IMR-90 (cell line): Measurements from ENCODE around the gene CEACAM1. TPM values are rescaled to one million over a fixed set of nuclear protein-coding genes. Genes with fewer than 3 reads are reported as not detected.

Experiments used
- ATAC-seq: fragments of 200-7000 bp; cut with Tn5 transposase; 2 replicates; pipeline ENCODE4 v1.9.1; 2020; ENCODE audit warnings: low read depth, mild to moderate bottlenecking, moderate library complexity
- BruUV-seq: library from RNA; stranded (reverse); fragments of 400-500 nt; replicated peaks from 2 replicates; lab custom pipeline; 2021; lab: Mats Ljungman, UMichigan
- CTCF ChIA-PET: fragments of 300-600 bp; formaldehyde crosslinking; extraction: SDS; loops from one replicate; lab custom pipeline; 2021; ENCODE audit warnings: antibody characterized with exemption; lab: Yijun Ruan, JAX
- POLR2A ChIA-PET: fragments of 300-600 bp; sonication (Branson Sonifier 250); formaldehyde crosslinking; loops from one replicate; lab custom pipeline; 2022; ENCODE audit warnings: antibody characterized with exemption; ENCODE audit not compliant: unreplicated experiment; lab: Charles Lee
- DNase-seq: peaks from one replicate; pipeline ENCODE4 v3.0.0; 2013
- H2AFZ ChIP-seq: replicated peaks from 2 replicates; pipeline ENCODE3; 2013; ENCODE audit warnings: low read length, mild to moderate bottlenecking; ENCODE audit not compliant: poor library complexity
- H2AK5ac ChIP-seq: 2 replicates; pipeline ENCODE4 v1.6.1; 2013; ENCODE audit warnings: low read depth, low read length, inconsistent platforms
- H2AK9ac ChIP-seq: replicated peaks from 2 replicates; pipeline ENCODE3; 2013; ENCODE audit warnings: mild to moderate bottlenecking, low read depth, low read length, moderate library complexity; ENCODE audit not compliant: poor library complexity
- H2BK120ac ChIP-seq: 2 replicates; pipeline ENCODE4 v1.6.1; 2013; ENCODE audit warnings: low read depth, low read length, inconsistent platforms
- H2BK15ac ChIP-seq: 3 replicates; pipeline ENCODE4 v1.6.1; 2013; ENCODE audit warnings: low read depth, low read length, inconsistent platforms
- H2BK20ac ChIP-seq: 2 replicates; pipeline ENCODE4 v1.6.1; 2013; ENCODE audit warnings: low read depth, mild to moderate bottlenecking, inconsistent platforms, low read length, moderate library complexity
- H2BK5ac ChIP-seq: 2 replicates; pipeline ENCODE4 v1.6.1; 2013; ENCODE audit warnings: mild to moderate bottlenecking, low read depth, low read length, inconsistent platforms; ENCODE audit not compliant: poor library complexity, severe bottlenecking
- H3K14ac ChIP-seq: replicated peaks from 2 replicates; pipeline ENCODE4 v1.6.1; 2013; ENCODE audit warnings: low read depth, low read length, inconsistent platforms
- H3K18ac ChIP-seq: 2 replicates; pipeline ENCODE4 v1.6.1; 2013; ENCODE audit warnings: low read depth, low read length, control low read depth
- H3K23ac ChIP-seq: 2 replicates; pipeline ENCODE4 v1.6.1; 2013; ENCODE audit warnings: low read depth, low read length, inconsistent platforms
- H3K27ac ChIP-seq: 2 replicates; pipeline ENCODE4 v1.5.1; 2013; ENCODE audit warnings: mild to moderate bottlenecking, control low read depth, low read length; ENCODE audit not compliant: insufficient read depth
- H3K27me3 ChIP-seq: 2 replicates; pipeline ENCODE4 v1.6.1; 2013; ENCODE audit warnings: low read length; ENCODE audit not compliant: control insufficient read depth, insufficient read depth
- H3K36me3 ChIP-seq: 2 replicates; pipeline ENCODE4 v1.6.1; 2013; ENCODE audit warnings: low read length, mixed read lengths; ENCODE audit not compliant: control insufficient read depth, insufficient read depth
- H3K4ac ChIP-seq: 2 replicates; pipeline ENCODE4 v1.6.1; 2013; ENCODE audit warnings: low read depth, low read length, inconsistent platforms
- H3K4me1 ChIP-seq: 2 replicates; pipeline ENCODE4 v1.6.1; 2013; ENCODE audit warnings: low read length, mixed read lengths; ENCODE audit not compliant: control insufficient read depth, insufficient read depth
- H3K4me2 ChIP-seq: 2 replicates; pipeline ENCODE4 v1.6.1; 2013; ENCODE audit warnings: low read depth, mild to moderate bottlenecking, control low read depth, low read length, moderate library complexity
- H3K4me3 ChIP-seq: 2 replicates; pipeline ENCODE4 v1.5.1; 2013; ENCODE audit warnings: low read depth, mild to moderate bottlenecking, control low read depth, low read length, moderate library complexity; ENCODE audit not compliant: insufficient read depth
- H3K56ac ChIP-seq: 2 replicates; pipeline ENCODE4 v1.6.1; 2013; ENCODE audit warnings: low read length, inconsistent platforms; ENCODE audit not compliant: insufficient read depth; ENCODE audit errors: extremely low read depth
- H3K79me1 ChIP-seq, 2 experiments: 2 replicates each; pipeline ENCODE4 v1.6.1; 2013; ENCODE audit warnings: low read length in 2 of 2, inconsistent platforms in 1 of 2, low read depth in 1 of 2
- H3K9ac ChIP-seq: 2 replicates; pipeline ENCODE4 v1.6.1; 2013; ENCODE audit warnings: low read depth, low read length, control low read depth
- H3K9me1 ChIP-seq: 2 replicates; pipeline ENCODE4 v1.6.1; 2013; ENCODE audit warnings: low read length, inconsistent platforms; ENCODE audit not compliant: insufficient read depth
- H3K9me3 ChIP-seq: 2 replicates; pipeline ENCODE4 v1.6.1; 2013; ENCODE audit warnings: low read length; ENCODE audit not compliant: control insufficient read depth, insufficient read depth
- H4K20me1 ChIP-seq: 2 replicates; pipeline ENCODE4 v1.6.1; 2013; ENCODE audit warnings: low read length, inconsistent platforms; ENCODE audit not compliant: insufficient read depth
- H4K5ac ChIP-seq: 2 replicates; pipeline ENCODE4 v1.6.1; 2013; ENCODE audit warnings: mild to moderate bottlenecking, low read depth, low read length, control low read depth
- H4K8ac ChIP-seq, 2 experiments: 2 replicates each; pipeline ENCODE4 v1.6.1; 2013; ENCODE audit warnings: low read depth in 2 of 2, low read length in 2 of 2, control low read depth in 1 of 2, inconsistent platforms in 1 of 2
- H4K91ac ChIP-seq: 2 replicates; pipeline ENCODE4 v1.6.1; 2013; ENCODE audit warnings: low read depth, low read length, inconsistent platforms; ENCODE audit not compliant: insufficient read depth
- BHLHE40 ChIP-seq: fragments of 150-350 bp; IDR thresholded peaks from 2 replicates; pipeline ENCODE4 v1.6.1; 2016; ENCODE audit warnings: mild to moderate bottlenecking, low read depth, low read length
- CEBPB ChIP-seq: IDR thresholded peaks from 2 replicates; pipeline ENCODE4 v1.6.1; 2012; ENCODE audit warnings: low read depth, low read length, improper control_type of control experiment
- CHD1 ChIP-seq: IDR thresholded peaks from 2 replicates; pipeline ENCODE4 v1.6.1; 2012; ENCODE audit warnings: low read depth, low read length, improper control_type of control experiment
- FOS ChIP-seq: fragments of 150-350 bp; IDR thresholded peaks from 2 replicates; pipeline ENCODE4 v1.6.1; 2016; ENCODE audit warnings: low read depth, low read length
- MAFK ChIP-seq: IDR thresholded peaks from 2 replicates; pipeline ENCODE4 v1.6.1; 2012; ENCODE audit warnings: low read depth, low read length, improper control_type of control experiment
- MAZ ChIP-seq: IDR thresholded peaks from 2 replicates; pipeline ENCODE4 v1.6.1; 2012; ENCODE audit warnings: low read depth, mild to moderate bottlenecking, low read length, improper control_type of control experiment, moderate library complexity, borderline replicate concordance
- MXI1 ChIP-seq: IDR thresholded peaks from 2 replicates; pipeline ENCODE4 v1.6.1; 2012; ENCODE audit warnings: low read depth, mild to moderate bottlenecking, low read length, moderate library complexity, borderline replicate concordance
- NFE2L2 ChIP-seq: fragments of 150-350 bp; IDR thresholded peaks from 2 replicates; pipeline ENCODE4 v1.6.1; 2016; ENCODE audit warnings: low read depth, mild to moderate bottlenecking, low read length
- POLR2A ChIP-seq: IDR thresholded peaks from 2 replicates; pipeline ENCODE4 v1.6.1; 2012; ENCODE audit warnings: mild to moderate bottlenecking, low read depth, low read length
- RAD21 ChIP-seq: IDR thresholded peaks from 2 replicates; pipeline ENCODE4 v1.6.1; 2012; ENCODE audit warnings: low read length, improper control_type of control experiment
- RCOR1 ChIP-seq: IDR thresholded peaks from 2 replicates; pipeline ENCODE4 v1.6.1; 2012; ENCODE audit warnings: mild to moderate bottlenecking, low read length, improper control_type of control experiment; ENCODE audit not compliant: insufficient replicate concordance
- RFX5 ChIP-seq: IDR thresholded peaks from 2 replicates; pipeline ENCODE4 v1.8.0; 2012; ENCODE audit warnings: low read depth, mild to moderate bottlenecking, low read length, moderate library complexity
- SMC3 ChIP-seq: fragments of 150-350 bp; IDR thresholded peaks from 2 replicates; pipeline ENCODE4 v1.6.1; 2016; ENCODE audit warnings: low read depth, mild to moderate bottlenecking, antibody characterized with exemption, low read length, moderate library complexity
- dilution Hi-C: fragments of 300-500 bp; cut with HindIII; formaldehyde crosslinking; loops from one replicate; pipeline ENCODE4 v1.14.3; 2018; ENCODE audit warnings: low sequenced_read_pairs; ENCODE audit not compliant: unreplicated experiment
- in situ Hi-C: fragments of 300-500 bp; cut with MboI; formaldehyde crosslinking; loops from 3 replicates; pipeline ENCODE4 v1.14.3; 2019; ENCODE audit warnings: low sequenced_read_pairs, inconsistent platforms, mixed read lengths
- intact Hi-C: fragments of 100-400 bp; cut with micrococcal nuclease; formaldehyde crosslinking; loops from 2 replicates; pipeline ENCODE4 v1.10.0; 2022
- polyA plus RNA-seq, 3 experiments: library from polyadenylated mRNA; depleted of rRNA; stranded (reverse); fragments of >200 nt; gene quantifications; 2 replicates each; pipeline ENCODE4 v1.2.3, GENCODE V29; 2012; ENCODE audit warnings: low replicate concordance in 1 of 3
- total RNA-seq: library from RNA; depleted of rRNA; stranded (reverse); fragments of >200 nt; gene quantifications from 2 replicates; pipeline ENCODE4 v1.2.3, GENCODE V29; 2012
- TF ChIP-seq, protein P1 (sequence below): fragments of 150-350 bp; IDR thresholded peaks from 2 replicates; pipeline ENCODE4 v1.6.1; 2016; ENCODE audit warnings: low read depth, mild to moderate bottlenecking, low read length, moderate library complexity, borderline replicate concordance
- TF ChIP-seq, protein P2 (sequence below): conservative IDR thresholded peaks from 2 replicates; pipeline ENCODE4 v1.5.1; 2012; ENCODE audit warnings: mild to moderate bottlenecking, low read depth, low read length, improper control_type of control experiment
- TF ChIP-seq, protein P3 (sequence below): fragments of 150-350 bp; IDR thresholded peaks from 2 replicates; pipeline ENCODE4 v1.6.1; 2017; ENCODE audit warnings: mild to moderate bottlenecking, antibody characterized with exemption, low read length, low read depth

CEACAM1 gene
- total and polyA plus RNA-seq, 2 of the 4 experiments (the other 2 are of a cell fraction) = not detected

DNA sequence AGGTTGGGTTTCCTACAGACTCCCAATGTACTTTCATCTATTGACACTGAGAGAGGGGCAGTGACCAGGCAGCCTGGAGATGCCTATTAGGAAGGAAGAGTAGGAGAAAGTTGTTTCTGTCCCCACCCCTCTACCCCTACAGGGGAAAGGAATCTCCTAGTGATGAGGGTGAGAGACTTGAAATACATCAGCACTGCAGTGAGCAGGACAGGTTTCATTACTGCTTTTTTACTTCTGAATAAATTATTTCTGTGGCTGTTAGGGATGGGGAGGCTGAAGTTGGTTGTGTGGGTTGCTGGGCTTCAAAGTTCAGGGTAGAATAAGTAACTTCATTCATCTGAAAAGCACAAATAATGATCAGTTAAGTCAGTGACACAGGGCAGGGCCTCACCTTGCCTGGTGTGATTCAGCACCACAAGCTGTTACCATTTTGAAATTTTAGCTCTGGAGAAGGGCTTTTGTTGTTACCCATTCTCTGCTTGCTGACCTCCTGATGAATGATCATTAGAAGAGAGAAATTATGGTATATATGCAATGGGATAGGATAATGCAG is 19.3 kb downstream of the CEACAM1 start:
- Histone ChIP-seq H3K14ac (no peak overlapping the region), H3K4me3 (no peak overlapping the region), H3K27me3 (peaks cover 33% of the 10 kb centered on the region), H2BK20ac (no peak overlapping the region), H3K27ac (no peak overlapping the region), H3K79me1 (no peaks in the 10 kb centered on the region), H3K56ac (no peak overlapping the region), H3K4me2 (no peak overlapping the region), H2AK9ac (no peak overlapping the region), H3K4ac (no peak overlapping the region), H4K5ac (no peak overlapping the region), H3K18ac (no peak overlapping the region), H2BK120ac (no peak overlapping the region), H3K23ac (no peak overlapping the region), H2BK5ac (no peak overlapping the region), H3K9ac (no peak overlapping the region), H3K9me1 (no peaks in the 10 kb centered on the region; the same call in 1 of the 2 replicates), H2AK5ac (no peak overlapping the region), H4K91ac (no peak overlapping the region), H2AFZ (no peak overlapping the region), H3K9me3 (no peaks in the 10 kb centered on the region), H2BK15ac (no peak overlapping the region), H3K4me1 (no peaks in the 10 kb centered on the region), H4K8ac (no peak overlapping the region), H3K36me3 (no peaks in the 10 kb centered on the region), H4K20me1 (no peaks in the 10 kb centered on the region)
- POLR2A ChIA-PET = no interaction called here
- intact Hi-C loops (no loop called here), dilution Hi-C loops (no loop called here), in situ Hi-C loops (no loop called here)
- no peak for DNase-seq
- CTCF ChIA-PET = no interaction called here
- ATAC-seq = no peak
- TF ChIP-seq RFX5 (no peak), CHD1 (no peak), MAZ (no peak), NFE2L2 (no peak), SMC3 (no peak), CEBPB (no peak), MAFK (no peak), MXI1 (no peak), FOS (no peak), RAD21 (no peak), BHLHE40 (no peak), RCOR1 (no peak), POLR2A (no peak)
- TF ChIP-seq, protein P1, sequence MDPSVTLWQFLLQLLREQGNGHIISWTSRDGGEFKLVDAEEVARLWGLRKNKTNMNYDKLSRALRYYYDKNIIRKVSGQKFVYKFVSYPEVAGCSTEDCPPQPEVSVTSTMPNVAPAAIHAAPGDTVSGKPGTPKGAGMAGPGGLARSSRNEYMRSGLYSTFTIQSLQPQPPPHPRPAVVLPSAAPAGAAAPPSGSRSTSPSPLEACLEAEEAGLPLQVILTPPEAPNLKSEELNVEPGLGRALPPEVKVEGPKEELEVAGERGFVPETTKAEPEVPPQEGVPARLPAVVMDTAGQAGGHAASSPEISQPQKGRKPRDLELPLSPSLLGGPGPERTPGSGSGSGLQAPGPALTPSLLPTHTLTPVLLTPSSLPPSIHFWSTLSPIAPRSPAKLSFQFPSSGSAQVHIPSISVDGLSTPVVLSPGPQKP = no peak
- TF ChIP-seq, protein P2, sequence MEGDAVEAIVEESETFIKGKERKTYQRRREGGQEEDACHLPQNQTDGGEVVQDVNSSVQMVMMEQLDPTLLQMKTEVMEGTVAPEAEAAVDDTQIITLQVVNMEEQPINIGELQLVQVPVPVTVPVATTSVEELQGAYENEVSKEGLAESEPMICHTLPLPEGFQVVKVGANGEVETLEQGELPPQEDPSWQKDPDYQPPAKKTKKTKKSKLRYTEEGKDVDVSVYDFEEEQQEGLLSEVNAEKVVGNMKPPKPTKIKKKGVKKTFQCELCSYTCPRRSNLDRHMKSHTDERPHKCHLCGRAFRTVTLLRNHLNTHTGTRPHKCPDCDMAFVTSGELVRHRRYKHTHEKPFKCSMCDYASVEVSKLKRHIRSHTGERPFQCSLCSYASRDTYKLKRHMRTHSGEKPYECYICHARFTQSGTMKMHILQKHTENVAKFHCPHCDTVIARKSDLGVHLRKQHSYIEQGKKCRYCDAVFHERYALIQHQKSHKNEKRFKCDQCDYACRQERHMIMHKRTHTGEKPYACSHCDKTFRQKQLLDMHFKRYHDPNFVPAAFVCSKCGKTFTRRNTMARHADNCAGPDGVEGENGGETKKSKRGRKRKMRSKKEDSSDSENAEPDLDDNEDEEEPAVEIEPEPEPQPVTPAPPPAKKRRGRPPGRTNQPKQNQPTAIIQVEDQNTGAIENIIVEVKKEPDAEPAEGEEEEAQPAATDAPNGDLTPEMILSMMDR = no peak
- TF ChIP-seq, protein P3, sequence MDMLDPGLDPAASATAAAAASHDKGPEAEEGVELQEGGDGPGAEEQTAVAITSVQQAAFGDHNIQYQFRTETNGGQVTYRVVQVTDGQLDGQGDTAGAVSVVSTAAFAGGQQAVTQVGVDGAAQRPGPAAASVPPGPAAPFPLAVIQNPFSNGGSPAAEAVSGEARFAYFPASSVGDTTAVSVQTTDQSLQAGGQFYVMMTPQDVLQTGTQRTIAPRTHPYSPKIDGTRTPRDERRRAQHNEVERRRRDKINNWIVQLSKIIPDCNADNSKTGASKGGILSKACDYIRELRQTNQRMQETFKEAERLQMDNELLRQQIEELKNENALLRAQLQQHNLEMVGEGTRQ = no peak
- BruUV-seq = no TSS peak
